HG03280 (cell line): Measurements from ENCODE around the gene SLC6A6.
A peak's percentile ranks its signal among the peaks of the same experiment; 100 is the strongest.

Experiments
- ATAC-seq: cut with Tn5 transposase; IDR thresholded peaks from one replicate; pipeline ENCODE4 v1.9.1; 2021; ENCODE audit warnings: mild to moderate bottlenecking, moderate library complexity; ENCODE audit not compliant: unreplicated experiment

SLC6A6 gene

DNA sequence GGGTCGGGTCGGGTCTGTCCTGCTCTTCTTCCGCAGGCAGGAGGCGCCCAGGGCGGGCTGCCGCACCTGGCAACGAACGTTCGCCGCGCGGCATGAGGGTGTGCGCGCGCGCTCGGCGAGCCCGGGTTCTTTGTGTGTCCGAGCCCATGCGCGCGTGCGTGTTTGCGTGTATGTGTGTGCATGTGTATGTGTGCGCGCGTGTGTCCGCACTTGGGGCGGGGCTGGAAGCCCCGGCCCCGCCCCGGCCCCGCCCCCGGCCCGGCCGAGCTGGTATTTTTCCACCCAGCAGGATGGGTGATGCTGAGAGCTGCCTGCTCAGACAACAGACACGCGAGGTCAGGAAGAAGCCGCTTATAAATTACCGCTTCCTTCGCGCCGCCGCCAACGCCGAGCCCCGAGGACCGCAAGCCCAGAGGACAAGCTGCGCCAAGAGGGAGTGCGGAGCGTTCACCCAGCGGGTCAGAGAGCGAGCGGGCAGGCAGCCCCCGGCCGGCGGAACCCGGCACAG, at the start of gene SLC6A6:
TSS of gene SLC6A6 (plus strand) at position 303 of the 508 bp plus-strand sequence. CDS start 41,029 bp downstream, outside the sequence.
- peak; percentile 81 for ATAC-seq

DNA sequence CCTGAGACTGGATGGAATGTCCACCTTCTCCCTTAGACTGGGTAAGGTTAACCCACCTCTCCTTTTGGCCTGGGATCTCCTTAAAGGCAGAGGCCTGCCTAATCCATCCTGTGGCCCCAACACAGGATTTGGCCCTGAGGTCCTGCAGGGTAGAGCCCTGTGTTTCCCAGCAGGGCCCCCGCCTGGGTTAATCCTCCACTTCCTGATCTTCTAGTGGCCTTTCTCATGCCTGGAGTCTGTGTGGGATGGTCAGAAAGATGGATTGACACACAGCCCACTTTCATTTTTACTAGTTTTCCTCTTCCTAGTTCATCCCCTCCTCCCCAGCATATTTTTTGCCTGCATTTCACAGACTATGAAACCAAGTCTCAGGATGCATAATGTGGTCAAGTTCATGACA, 48.9 kb upstream of the SLC6A6 start:
- ATAC-seq, result no peak

DNA sequence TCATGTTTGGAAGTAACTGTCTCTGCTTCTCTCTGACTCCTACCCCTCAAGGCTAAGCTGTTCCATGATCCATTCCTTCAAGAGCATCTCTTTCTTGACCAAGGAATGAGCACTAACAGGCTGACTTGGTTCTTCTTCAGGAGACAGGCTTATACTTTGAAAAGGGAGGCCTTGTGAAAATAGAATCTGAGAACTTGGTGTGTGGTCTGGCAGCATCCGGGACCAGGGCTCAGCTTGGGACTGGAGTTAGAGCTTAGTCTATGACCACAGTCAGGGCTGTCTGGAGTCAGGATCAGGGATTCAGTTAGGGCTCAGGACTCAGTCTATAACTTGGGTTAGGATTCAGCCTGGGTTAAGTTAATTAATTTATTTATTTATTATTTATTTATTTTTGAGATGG, 44.9 kb upstream of the SLC6A6 start:
- no peak for ATAC-seq

DNA sequence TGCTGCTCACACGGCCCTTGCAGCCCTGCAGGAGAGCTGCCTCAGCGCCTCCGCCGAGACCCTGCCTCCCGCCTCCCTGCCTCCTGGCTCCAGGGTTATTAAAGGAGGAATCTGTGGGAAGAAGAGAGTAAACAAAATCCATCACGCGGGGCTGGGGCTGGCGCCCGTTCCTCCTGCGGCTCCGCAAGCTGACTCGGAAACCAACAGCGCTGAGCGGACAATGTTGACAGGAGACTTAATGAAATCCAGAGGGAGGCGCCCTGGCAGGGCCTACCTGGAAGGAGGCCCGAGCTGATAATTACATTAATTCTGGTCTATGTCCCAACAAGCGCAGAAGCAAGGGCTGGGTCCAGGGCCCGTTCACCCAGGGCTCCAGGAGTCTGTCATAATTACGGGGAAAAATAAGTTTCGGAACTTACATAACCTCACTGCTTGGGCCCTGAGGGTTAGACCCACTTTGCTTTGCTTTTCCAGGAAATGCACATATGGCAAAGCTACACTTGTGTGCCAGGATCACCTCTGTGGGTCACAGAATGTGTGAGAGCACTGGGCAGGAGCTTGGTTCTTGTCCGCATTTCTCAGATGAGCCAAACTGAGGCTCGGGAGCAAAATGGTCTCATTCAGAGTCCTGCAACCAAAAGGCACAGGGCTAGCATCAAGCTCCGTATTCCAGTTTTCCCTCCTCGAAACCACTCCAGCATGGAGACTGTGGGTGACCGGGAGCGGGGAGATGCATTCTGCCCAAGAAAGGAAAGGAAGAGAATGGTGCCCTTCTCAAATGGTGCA, 43.8 kb upstream of the SLC6A6 start:
- ATAC-seq, result no peak

DNA sequence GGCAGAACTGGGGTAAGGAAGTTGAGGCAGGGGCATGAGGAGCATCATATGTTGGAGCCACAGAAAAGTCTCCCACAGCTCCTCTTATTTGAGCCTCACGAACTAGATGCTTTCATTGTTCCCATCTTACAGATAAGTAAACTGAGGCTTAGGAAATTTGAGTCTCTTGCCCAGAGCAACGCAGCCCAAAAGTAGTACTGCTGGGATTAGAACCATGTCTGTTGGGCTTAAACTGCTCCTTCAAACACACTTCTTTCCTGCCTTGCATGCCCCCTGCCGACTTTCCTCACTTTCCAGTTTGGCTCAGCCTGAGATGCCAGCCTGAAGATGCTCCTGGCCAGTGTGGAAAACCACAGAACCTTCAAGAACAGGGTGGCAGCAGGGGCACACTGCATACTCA, 43.1 kb upstream of the SLC6A6 start:
- no peak for ATAC-seq

DNA sequence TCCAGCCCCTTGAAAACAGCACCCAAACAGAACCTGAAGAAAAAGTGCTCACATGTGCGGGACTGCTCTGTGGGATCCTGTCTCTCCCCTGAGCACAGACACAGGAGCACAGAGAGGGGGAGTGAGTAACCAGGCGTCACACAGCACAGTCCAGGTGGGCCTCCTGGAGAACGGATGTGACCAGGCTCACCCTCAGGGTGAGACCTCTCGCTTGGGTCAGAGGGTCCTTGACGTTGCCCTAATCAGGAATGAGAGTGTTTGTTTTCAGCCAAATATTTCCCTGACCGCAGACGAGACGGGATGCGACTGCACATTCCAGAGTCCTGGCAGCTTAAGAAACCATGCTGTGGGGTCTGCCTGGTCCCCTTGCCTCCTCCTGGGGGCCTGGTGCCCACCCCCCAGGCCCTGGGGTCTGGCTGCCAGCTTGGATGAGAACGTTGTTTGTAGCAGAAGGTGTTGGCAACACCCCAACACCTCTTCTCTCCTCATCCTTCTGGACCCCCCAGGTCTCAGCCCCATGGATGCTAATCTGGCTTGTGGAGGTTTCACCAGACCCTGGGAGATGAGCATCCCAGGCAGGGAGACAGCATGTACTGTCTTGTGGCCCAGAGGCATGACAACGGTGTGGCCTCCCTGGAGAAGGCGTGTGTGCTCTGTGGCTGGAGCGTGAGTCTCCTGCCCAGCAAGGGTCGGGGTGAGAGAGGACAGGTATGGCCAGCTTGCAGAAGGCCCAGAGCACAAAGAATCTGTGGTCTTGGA, 42.1 kb upstream of the SLC6A6 start:
- ATAC-seq, result no peak

DNA sequence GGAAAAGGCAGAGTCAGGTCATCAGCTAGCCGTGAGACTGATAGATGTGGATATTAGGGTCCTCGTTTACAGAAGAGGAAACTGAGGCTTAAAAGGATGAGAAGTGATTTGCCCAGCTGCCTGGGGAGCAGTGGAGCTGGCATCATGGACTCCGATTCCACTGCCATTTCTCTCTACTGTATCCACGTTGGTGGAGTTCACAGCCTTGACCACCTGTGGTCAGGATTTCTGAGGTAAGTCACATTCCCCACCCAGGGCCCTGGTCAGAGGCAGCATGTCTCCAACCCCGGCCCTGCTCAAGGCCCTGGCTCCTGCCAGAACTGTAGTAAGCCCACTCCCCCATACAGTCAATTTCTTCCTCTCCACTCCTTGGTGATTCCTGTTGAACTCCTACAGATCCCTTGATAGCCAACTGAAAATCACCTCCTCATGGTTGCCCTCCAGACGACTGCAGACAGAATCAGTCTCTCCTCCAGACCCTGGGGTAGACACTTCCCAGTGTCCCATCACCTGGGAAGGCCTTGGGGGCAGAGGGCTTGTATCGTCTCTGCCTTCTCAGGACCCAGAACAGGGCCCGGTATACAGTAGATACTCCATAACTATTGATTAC, 41.2 kb upstream of the SLC6A6 start:
- no peak for ATAC-seq

DNA sequence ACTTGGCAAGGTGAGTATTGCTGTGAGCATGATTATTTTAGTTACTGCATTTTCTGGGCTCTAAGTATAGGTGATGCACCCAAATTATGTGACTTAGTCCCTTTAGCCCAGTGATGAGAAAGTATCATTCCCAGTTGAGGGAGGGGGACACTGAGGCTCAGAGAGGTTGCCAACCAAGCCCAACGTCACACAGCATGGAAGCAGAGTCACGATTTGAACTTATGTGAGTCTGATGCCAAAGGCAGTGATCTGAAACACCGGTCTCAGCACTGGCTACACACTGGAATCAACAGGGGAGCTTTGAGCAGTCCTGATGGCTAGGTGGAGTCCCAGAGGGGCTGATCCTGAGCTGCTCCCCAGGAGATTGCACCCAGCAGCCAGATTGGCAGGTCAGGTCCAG, 39.5 kb upstream of the SLC6A6 start:
- no peak for ATAC-seq

DNA sequence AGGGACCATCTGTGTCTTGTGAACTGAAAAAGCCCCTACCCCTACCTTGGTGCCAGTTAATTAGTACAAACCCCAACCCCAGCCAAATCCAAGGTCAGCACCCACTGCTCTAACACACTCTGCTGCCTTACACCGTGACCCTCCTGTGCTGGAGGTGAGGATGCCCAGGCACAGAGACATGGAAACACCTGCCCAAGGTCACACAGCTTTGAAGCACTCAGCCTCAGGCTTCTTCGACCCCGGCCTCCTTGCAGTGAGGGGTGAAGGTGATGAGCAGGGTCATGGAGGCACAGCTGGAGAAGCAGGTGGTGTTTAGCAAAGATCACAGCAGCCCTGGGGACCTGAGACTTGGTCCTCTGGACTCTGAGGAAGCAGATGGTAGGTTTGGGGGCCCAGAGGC, 39.0 kb upstream of the SLC6A6 start:
- no peak for ATAC-seq

DNA sequence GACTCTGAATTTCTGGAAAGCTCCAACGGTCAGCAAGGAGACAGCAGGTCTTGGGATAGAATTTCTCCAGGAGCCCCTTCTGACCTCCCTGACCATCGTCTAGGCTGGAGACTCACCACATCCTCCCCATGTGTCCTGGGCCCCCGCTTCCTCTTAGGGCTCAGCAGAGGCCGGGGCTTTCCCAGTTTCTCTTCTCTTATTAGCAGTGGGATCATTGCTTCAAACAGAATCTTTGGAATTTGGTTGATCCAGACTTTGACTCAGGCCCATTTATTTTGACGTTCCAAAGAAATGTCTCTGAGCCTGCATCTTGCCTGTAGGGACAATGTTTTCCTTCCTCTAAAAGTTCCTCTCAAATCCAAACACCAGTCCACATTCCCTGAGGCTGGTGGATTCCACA, 38.4 kb upstream of the SLC6A6 start:
- ATAC-seq, result no peak

DNA sequence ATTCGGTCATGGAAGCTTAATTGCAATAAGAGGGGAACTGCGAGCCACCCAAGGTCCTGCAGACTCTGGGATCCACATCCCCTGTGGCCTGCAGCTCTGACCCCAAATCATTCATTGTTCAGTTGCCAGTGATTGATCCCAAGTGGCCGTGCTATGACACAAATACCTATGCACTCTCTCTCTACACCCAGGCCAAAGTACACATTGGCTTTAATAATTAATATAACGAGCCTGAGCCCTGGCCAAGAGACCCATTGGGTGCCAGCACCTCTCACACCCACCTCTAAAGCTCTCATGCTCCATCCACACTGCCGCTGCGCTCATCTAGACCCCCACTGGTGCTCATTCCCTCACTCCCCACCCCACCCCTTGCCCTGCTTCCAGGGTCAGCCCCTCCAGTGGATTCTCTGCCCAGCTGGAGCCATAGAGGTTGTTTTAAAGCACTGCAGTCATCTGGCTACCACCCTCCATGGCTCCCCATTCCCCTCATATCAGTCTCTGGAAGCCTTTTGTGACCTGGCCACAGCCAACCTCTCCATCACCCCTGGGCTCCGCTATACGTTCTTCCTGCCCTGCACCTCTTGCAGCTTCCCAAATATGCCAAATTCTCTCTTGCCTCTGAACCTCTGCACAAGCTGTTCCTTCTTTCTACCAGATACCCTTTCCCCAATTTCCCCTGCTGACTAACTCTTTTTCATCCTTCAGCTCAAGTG, 37.7 kb upstream of the SLC6A6 start:
- no peak for ATAC-seq

DNA sequence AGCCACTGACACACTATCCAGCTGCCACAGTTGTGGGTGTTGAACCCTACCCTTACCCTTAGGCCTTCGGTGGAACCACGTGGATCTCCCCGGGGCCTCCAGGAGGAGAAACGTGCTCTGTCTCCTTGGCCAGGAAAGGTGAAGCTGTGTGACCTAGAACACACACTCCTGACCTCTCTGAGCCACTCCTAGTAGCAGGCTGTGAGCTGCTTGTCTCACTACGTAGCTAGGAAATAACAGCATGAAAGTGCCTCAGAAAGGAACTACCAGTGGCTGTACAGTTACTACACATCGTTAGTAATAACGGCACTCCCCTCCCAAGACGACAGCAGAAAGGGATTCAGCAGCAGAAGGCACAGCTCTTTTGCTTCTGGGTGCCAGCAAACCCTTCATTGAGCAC, 36.2 kb upstream of the SLC6A6 start:
- no peak for ATAC-seq

DNA sequence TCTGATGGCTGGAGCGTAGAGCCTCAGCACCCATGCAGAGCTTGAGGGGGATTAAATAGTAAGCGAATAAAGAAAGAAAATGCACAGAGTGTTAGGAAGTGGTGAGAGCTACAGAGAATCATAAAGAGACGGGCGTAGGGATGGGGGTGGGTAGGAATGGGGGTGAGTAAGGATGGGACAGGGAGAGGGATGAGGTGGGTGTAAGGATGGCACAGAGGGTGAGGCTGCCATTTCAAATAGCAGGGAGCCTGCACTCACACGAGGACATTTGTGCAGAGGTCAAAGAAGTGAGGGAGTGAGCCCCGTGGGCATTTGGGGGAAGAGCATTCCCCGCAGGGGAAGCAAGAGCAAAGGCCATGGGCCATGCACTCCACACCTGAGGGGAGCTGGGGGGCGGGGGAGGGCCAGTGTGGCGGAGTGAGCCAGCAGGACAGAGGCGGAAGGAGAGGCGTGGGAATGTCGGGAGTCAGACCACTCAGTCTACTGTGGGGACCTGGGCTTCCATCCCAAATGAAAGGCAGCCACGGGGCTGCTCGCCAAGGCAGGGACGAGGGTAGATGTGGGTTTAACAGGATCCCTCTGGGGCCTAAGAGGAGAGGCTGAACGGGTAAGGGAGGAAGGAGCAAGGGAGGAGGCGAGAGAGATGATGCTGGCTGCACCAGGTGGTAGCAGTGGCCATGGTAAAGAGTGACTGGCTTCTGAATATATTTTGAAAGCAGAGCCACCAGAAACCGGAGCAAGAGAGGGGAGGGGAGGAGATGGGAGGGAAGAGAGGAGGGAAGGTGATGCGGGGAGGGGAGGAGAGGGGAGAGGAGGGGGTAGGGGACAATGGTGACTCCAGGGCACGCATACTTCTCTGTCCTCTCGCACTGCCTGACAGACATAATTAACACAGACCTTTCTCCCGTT, 35.2 kb upstream of the SLC6A6 start:
- ATAC-seq, result no peak

DNA sequence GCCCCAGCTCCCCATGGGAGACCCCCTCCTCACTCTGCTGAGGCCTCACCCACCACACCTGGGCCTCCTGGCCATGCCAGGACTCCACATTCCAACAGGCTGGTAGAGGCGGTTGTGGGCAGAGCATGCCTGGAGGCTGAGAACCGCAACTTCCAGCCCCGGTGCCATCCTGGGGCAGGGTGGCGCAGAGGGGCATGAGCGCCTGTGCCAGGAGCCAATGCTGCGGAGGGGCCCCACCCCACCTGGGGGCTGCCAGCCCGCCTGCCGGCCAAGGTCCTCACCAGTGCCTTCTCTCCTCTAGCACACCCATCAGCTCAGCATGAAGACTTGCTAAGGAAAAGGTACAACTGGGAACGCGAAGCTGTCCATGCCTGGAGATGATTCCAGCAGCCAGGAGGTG, 34.3 kb upstream of the SLC6A6 start:
- ATAC-seq, result no peak

DNA sequence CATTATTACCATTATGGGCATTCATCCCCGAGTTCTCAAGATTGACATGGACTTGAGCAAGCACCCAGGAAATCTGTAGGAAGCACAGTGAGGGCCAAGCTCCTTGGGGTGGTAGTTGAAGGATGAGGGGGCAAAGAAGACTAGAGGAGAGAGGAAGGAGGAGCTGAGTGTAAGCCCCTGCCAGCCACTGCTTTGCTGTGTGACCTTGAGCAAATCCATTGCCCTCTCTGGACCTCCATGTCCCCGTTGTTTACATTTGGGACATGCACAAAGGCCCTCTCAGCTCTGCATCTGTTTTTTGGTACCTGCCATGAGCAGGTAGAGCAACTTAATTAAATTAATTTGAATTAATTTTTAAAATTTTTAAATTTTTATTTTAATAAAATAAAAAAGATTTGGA, 33.5 kb upstream of the SLC6A6 start:
- ATAC-seq, result no peak

DNA sequence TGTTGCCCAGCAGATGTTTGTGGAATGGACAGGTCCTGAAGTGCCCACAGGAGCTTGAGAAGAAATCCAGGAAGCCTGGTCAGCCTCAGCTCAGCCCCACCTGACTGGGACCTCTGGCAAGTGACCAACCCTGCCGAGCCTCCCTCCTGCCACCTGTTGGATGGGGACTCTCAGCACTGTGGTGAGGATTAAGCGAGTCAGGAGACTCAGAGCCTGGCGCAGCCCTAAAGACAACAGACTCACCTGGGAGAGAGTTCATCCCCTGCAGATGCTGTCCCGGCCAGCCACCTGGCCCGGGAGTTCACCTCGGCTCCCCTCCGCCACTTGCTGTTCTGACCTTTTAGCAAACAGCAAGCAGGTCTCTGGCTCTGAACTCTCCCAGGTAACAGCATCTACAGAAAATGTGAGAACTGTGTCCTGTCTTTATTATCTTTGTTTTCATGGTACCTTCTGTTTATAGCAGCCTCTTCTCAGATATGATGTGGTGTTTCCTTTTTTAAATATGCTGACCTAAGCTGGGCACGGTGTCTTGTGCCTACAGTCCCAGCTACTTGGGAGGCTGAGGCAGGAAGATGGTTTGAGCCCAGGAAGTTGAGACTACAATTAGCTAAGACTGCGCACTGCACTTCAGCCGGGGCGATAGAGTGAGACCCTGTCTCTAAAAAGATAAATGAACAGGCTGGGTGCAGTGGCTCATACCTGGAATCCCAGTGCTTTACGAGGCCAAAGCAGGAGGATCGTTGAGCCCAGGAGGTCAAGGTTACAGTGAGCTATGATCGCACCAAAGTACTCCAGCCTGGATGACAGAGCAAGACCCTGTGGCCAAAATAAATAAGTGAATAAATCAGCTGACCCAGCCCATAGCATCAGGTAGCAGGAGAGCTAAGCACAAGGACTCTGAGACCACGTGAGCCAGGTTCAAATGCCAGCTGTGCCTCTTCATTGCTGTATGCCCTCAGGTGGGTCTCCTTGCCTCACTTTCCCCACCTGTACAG, 32.4 kb upstream of the SLC6A6 start:
- ATAC-seq, result no peak

DNA sequence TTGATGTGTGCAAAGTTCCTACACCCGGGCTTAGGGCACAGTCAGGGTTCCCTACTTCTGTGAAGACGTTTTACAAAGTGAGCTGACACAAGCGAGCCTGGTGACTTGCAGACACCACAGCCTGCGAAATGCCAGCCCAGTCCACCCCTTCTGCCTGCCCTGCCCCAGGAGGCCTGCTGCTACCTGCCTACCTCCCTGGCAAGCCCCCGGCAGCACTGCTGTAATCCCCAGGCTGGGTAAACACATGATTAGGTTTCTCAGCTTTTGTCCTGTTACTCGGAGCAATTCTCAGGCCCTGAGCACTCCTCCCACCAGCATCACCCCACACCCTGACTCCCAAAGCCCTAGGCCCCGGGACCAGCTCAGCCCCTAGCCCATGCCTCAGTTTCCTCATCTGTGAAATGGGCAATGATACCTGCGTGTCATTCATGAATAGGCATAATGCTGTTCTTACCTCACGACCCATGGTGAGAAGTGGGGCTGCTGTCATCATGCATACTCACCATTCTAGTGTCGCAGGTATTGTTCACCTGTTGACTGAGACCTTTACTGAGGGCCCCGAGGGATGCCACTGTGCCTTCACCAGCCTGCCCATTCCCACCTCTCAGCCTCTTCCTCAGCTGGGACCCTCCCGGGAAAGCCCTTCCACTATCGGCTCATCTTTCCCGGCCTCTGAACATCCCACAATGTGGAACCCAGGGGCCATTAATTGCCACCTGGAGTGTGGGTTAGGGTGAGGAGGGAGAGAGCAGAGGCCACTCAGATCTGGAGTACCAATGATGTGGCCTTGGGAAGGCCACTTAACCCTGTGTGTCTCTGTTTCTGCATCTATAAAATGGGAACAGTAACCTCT, 31.5 kb upstream of the SLC6A6 start:
- no peak for ATAC-seq
